Kidney epithelial cell (primary cell): ENCODE data around the gene WDR18. TPM values are rescaled to one million over a fixed set of nuclear protein-coding genes. Genes with fewer than 3 reads are reported as not detected.
A peak's percentile ranks its signal among the peaks of the same experiment; 100 is the strongest.
"Not testable (repeated sequence)": the region's sequence is repeated elsewhere in the genome, so short reads cannot be mapped to it uniquely, and the experiment has no call there.

ENCODE experiments used
- DNase-seq: peaks from one replicate; pipeline ENCODE4 v3.0.0-alpha.2; 2010; ENCODE audit warnings: low read depth
- H3K27me3 ChIP-seq: 2 replicates; pipeline ENCODE4 v1.6.0; 2011; ENCODE audit warnings: low read length; ENCODE audit not compliant: control insufficient read depth, insufficient read depth
- H3K36me3 ChIP-seq: 2 replicates; pipeline ENCODE4 v1.5.1; 2011; ENCODE audit warnings: low read length; ENCODE audit not compliant: control insufficient read depth, insufficient read depth
- H3K4me3 ChIP-seq: 2 replicates; pipeline ENCODE4 v1.5.1; 2011; ENCODE audit warnings: low read depth, mild to moderate bottlenecking, control low read depth, low read length
- total RNA-seq: library from RNA; depleted of rRNA; stranded (reverse); fragments of >200 nt; gene quantifications from 2 replicates; pipeline ENCODE4 v1.2.3, GENCODE V29; 2015
- TF ChIP-seq, protein P1 (sequence below): IDR thresholded peaks from 2 replicates; pipeline ENCODE4 v1.5.1; 2011; ENCODE audit warnings: mild to moderate bottlenecking, moderate library complexity, low read length, control low read depth, inconsistent platforms; ENCODE audit not compliant: insufficient read depth, poor library complexity, severe bottlenecking

WDR18 gene
- total RNA-seq, 1 donor from 2014 or later = 54.6 TPM

DNA sequence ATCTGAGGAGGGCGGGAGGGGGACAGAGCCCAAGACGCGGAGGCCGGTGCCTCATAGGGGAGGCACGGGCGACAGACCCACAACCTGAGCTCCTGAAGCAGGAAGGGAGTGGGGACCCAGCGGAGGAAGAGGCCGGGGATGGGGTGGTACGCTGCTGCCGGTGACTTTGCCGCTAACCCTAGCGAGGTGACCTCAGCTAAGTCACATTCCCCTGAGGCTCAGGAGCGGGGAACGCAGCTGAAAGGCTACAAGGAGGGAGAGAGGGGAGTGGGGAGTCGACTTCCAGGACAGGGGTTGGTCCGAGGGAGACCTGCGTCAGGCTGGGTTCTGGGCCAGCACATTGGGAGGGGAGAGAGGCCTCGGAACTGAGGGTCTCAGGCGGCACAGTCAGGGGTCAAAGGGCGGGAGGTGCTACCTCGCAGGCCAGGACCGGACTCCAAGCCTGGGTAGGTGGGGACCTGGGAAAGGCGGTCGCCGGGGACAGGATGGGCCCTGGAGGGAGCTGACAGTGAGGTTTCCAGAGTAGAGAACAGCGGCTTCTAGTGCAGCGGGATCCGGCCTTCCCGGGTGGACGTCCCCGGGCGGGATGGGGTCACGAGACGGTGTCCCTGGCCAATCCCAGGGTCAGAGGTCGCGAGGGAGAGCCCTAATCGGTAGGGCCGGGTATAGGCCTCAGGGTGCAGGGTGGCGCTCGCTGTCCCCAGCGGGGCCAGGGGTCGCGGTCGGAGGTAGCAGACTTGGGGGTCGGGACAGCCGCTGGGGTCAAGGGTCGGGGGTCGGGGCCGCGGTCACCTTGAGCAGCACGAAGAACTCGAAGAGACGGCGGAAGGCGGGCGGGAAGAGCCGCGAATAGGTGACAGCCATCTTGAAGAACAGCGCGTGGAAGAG is 36.1 kb downstream of the WDR18 start:
- Histone ChIP-seq H3K4me3 (peak overlapping the region; percentile 80), H3K27me3 (no peaks in the 10 kb centered on the region), H3K36me3 (no peaks in the 10 kb centered on the region)
- no peak for DNase-seq
- TF ChIP-seq, protein P1, sequence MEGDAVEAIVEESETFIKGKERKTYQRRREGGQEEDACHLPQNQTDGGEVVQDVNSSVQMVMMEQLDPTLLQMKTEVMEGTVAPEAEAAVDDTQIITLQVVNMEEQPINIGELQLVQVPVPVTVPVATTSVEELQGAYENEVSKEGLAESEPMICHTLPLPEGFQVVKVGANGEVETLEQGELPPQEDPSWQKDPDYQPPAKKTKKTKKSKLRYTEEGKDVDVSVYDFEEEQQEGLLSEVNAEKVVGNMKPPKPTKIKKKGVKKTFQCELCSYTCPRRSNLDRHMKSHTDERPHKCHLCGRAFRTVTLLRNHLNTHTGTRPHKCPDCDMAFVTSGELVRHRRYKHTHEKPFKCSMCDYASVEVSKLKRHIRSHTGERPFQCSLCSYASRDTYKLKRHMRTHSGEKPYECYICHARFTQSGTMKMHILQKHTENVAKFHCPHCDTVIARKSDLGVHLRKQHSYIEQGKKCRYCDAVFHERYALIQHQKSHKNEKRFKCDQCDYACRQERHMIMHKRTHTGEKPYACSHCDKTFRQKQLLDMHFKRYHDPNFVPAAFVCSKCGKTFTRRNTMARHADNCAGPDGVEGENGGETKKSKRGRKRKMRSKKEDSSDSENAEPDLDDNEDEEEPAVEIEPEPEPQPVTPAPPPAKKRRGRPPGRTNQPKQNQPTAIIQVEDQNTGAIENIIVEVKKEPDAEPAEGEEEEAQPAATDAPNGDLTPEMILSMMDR = no peak

DNA sequence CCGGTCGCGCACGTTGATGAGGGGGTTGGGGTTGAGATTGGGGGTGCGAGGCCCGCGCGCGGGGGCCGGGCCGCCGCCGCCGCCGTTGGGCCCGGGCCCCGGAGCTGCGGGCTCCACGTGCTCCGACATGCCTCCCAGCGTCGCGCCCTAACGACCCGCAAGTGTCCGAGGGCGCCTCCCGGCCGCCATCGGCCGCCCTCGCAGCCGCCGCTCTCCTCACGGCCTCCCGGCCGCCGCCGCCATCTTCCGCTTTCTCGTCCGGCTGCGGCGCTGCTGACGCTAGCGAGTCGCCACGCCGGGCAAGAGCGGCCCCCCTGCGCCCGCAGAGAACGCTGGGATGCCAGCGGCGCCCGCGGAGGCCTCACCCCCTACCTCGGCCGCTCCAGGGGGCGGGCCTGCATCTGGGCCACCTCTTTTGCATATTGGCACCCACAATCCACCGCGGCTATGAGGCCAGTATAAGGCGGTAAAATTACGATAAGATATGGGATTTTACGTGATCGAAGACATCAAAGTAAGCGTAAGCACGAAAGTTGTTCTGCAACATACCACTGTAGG is 36.8 kb downstream of the WDR18 start, which contains the start of gene TMEM259:
TMEM259 (minus strand) TSS at position 256 of the 558 bp plus-strand sequence; CDS start at position 129, 127 bp downstream.
- H3K27me3 ChIP-seq = no peaks in the 10 kb centered on the region
- no peaks in the 10 kb centered on the region for H3K36me3 ChIP-seq
- TF ChIP-seq, protein P1 = no peak
- DNase-seq = peak; percentile 69
- H3K4me3 ChIP-seq = peak within 1 kb of the TSS; percentile 80

DNA sequence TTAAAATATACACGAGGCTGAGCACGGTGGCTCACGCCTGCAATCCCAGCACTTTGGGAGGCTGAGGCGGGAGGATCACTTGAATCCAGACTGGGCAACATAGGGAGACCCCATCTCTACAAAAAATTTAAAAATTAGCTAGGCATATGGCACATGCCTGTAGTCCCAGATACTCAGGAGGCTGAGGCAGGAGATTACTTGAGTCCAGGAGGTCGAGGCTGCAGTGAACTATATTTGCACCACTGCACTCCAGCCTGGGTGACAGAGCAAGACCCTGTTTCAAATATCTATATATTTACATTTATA is 39.7 kb downstream of the WDR18 start:
- not testable (repeated sequence) for H3K27me3 ChIP-seq, H3K36me3 ChIP-seq, H3K4me3 ChIP-seq, DNase-seq

DNA sequence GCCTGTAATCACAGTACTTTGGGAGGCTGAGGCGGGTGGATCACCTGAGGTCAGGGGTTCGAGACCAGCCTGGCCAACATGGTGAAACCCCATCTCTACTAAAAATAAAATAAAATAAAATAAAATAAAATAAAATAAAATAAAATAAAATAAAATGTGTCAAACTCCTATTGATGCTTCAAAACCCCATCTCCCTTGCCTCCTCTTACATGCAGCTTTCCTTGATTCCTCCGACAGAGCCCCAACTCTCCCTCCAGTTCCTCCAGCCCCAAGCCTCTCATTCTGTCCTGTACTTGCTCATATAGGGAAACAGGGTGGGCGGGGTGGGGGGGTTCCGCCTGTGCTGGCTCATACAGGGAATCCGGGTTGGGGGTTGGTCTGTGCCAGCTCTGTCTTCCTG is 40.9 kb downstream of the WDR18 start:
- H3K27me3 ChIP-seq, H3K36me3 ChIP-seq, H3K4me3 ChIP-seq, DNase-seq: not testable (repeated sequence)

DNA sequence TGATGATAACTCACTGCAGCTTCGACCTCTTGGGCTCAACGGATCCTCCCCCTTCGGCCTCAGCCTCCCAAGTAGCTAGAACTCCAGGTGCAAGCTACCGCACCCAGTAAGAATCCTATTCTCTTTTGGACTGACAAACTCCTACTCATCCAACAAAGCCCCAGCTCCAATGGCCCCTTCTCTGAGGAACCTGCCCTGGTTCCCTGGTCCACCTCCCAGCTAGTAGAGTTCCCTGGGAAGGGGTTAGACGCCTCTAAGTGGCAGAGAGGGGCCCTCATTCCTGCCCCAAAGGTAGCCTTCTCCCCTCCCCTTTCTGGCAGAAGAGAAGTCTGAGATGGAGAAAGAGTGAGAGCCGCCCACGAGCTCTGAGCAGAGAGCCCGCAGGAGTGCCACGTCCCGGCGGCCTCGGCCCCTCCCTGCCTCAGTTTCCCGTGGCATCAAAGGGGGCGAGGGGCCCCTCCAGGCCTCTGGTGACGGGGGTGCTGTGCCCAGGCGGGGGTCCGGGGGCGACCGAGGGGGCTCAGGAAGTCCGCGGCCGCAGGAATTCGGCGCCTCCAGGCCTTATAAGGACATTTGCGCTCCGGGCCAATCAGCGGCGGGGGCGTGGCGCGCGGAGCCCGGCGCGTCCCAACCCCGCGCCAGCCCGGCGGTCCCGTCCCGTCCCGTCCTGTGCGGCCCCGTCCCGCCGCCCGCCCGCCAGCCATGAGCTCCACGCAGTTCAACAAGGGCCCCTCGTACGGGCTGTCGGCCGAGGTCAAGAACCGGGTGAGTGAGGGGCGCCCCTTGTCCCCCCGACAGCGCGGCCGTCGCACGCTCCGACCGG is 42.0 kb downstream of the WDR18 start, which contains the start of gene CNN2:
CNN2 (plus strand) TSS at position 649 of the 823 bp plus-strand sequence; CDS start at position 703, 54 bp downstream.
- peak within 1 kb of the TSS; percentile 97 for H3K4me3 ChIP-seq
- DNase-seq = no peak
- no peaks in the 10 kb centered on the region for H3K27me3 ChIP-seq
- TF ChIP-seq, protein P1 = no peak
- peaks cover 2% of the 10 kb centered on the region for H3K36me3 ChIP-seq

DNA sequence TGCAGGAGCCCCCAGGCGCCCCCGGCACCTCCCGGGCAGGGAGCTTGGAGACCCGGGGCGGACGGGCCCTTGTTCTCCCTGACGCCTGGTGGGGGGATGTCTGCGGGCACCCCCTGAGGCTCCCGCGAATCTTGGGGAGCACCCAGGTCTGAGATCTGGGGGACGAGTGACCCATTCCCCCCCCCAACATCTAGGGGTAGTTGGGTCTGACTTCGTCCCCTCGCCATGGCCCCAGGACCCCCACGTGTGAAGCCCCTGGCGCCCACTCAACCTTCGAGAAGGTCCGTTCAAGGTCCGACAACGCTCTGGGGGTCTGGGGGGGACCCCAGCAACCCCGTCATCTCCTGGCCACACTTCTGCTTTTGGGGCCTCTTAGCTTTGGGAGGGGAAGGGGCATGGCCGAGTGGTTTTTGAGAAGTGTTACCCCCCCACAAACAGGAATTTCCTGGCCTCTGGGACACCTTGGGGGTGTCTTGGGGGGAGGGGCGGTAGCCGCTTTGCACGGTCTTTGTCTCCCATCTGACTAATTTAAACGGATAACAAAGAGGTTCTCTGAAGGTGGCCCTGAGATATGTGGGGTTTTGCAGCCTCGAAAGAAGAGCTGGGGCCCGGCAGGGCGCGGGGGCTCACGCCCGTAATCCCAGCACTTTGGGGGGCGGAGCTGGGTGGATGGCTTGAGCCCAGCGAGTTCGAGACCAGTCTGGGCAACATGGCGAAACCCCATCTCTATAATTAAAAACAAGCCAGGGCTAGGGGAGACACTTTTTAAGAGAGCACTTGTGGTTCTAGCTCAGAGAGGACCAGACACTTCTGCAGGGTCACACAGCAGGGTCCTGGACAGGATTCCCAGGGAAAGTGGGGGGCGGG is 42.9 kb downstream of the WDR18 start:
- TF ChIP-seq, protein P1 = no peak
- peaks cover 2% of the 10 kb centered on the region for H3K36me3 ChIP-seq
- DNase-seq = no peak
- H3K4me3 ChIP-seq = peak overlapping the region; percentile 97
- no peaks in the 10 kb centered on the region for H3K27me3 ChIP-seq
